Measurements from ENCODE around the gene KIAA0513.

Gene KIAA0513

GRCh38 chr16:85046472-85046916 is 18.9 kb downstream of the KIAA0513 start:
- Histone ChIP-seq H3K27me3 (ENCODE audit: insufficient read depth, low read depth, severe bottlenecking) (no peaks in the 10 kb centered on the region), H3K9me3 (ENCODE audit: severe bottlenecking) (no peaks in the 10 kb centered on the region), H3K36me3 (no peaks in the 10 kb centered on the region), H3K4me3 (ENCODE audit: low read depth, low read length) (no peak overlapping the region), H3K27ac (no peak overlapping the region)
- no peak for TF ChIP-seq CTCF (IDR thresholded peaks at IDR 0.05; ENCODE audit: low read depth, low read length)
- no peak for DNase-seq

GRCh38 chr16:85046931-85047866 is 19.6 kb downstream of the KIAA0513 start:
- H3K27me3 ChIP-seq (ENCODE audit: insufficient read depth, low read depth, severe bottlenecking): no peaks in the 10 kb centered on the region
- no peak overlapping the region for H3K4me3 ChIP-seq (ENCODE audit: low read depth, low read length)
- H3K36me3 ChIP-seq: no peaks in the 10 kb centered on the region
- H3K27ac ChIP-seq: no peak overlapping the region
- H3K9me3 ChIP-seq (ENCODE audit: severe bottlenecking): no peaks in the 10 kb centered on the region
- TF ChIP-seq CTCF (IDR thresholded peaks at IDR 0.05; ENCODE audit: low read depth, low read length): no peak
- no peak for DNase-seq

- TF ChIP-seq CTCF (IDR thresholded peaks at IDR 0.05; ENCODE audit: low read depth, low read length): no peak
- no peak for DNase-seq
- H3K36me3 ChIP-seq: no peaks in the 10 kb centered on the region
- H3K27ac ChIP-seq: no peak overlapping the region
- no peaks in the 10 kb centered on the region for H3K9me3 ChIP-seq (ENCODE audit: severe bottlenecking)
- H3K4me3 ChIP-seq (ENCODE audit: low read depth, low read length): no peak overlapping the region
- H3K27me3 ChIP-seq (ENCODE audit: insufficient read depth, low read depth, severe bottlenecking): no peaks in the 10 kb centered on the region
These were observed 20.4 kb downstream of the KIAA0513 start for GRCh38 chr16:85047867-85048455.

GRCh38 chr16:85048921-85049562 is 21.4 kb downstream of the KIAA0513 start:
- no peaks in the 10 kb centered on the region for H3K27me3 ChIP-seq (ENCODE audit: insufficient read depth, low read depth, severe bottlenecking)
- no peaks in the 10 kb centered on the region for H3K36me3 ChIP-seq
- no peak overlapping the region for H3K27ac ChIP-seq
- no peaks in the 10 kb centered on the region for H3K9me3 ChIP-seq (ENCODE audit: severe bottlenecking)
- H3K4me3 ChIP-seq (ENCODE audit: low read depth, low read length): no peak overlapping the region
- DNase-seq: no peak
- TF ChIP-seq CTCF (IDR thresholded peaks at IDR 0.05; ENCODE audit: low read depth, low read length): no peak

- no peak for DNase-seq
- Histone ChIP-seq H3K27ac (no peak overlapping the region), H3K4me3 (ENCODE audit: low read depth, low read length) (no peak overlapping the region), H3K9me3 (ENCODE audit: severe bottlenecking) (no peaks in the 10 kb centered on the region), H3K27me3 (ENCODE audit: insufficient read depth, low read depth, severe bottlenecking) (no peaks in the 10 kb centered on the region), H3K36me3 (no peaks in the 10 kb centered on the region)
- no peak for TF ChIP-seq CTCF (IDR thresholded peaks at IDR 0.05; ENCODE audit: low read depth, low read length)
These were observed 22.2 kb downstream of the KIAA0513 start for GRCh38 chr16:85049706-85050305.

Data from WERI-Rb-1 (cell line).